ENCODE results near the gene TNS2.
"Not testable (repeated sequence)": the region's sequence is repeated elsewhere in the genome, so short reads cannot be mapped to it uniquely, and the experiment has no call there.

Gene TNS2, protein sequence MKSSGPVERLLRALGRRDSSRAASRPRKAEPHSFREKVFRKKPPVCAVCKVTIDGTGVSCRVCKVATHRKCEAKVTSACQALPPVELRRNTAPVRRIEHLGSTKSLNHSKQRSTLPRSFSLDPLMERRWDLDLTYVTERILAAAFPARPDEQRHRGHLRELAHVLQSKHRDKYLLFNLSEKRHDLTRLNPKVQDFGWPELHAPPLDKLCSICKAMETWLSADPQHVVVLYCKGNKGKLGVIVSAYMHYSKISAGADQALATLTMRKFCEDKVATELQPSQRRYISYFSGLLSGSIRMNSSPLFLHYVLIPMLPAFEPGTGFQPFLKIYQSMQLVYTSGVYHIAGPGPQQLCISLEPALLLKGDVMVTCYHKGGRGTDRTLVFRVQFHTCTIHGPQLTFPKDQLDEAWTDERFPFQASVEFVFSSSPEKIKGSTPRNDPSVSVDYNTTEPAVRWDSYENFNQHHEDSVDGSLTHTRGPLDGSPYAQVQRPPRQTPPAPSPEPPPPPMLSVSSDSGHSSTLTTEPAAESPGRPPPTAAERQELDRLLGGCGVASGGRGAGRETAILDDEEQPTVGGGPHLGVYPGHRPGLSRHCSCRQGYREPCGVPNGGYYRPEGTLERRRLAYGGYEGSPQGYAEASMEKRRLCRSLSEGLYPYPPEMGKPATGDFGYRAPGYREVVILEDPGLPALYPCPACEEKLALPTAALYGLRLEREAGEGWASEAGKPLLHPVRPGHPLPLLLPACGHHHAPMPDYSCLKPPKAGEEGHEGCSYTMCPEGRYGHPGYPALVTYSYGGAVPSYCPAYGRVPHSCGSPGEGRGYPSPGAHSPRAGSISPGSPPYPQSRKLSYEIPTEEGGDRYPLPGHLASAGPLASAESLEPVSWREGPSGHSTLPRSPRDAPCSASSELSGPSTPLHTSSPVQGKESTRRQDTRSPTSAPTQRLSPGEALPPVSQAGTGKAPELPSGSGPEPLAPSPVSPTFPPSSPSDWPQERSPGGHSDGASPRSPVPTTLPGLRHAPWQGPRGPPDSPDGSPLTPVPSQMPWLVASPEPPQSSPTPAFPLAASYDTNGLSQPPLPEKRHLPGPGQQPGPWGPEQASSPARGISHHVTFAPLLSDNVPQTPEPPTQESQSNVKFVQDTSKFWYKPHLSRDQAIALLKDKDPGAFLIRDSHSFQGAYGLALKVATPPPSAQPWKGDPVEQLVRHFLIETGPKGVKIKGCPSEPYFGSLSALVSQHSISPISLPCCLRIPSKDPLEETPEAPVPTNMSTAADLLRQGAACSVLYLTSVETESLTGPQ (N-terminal part only)

DNA sequence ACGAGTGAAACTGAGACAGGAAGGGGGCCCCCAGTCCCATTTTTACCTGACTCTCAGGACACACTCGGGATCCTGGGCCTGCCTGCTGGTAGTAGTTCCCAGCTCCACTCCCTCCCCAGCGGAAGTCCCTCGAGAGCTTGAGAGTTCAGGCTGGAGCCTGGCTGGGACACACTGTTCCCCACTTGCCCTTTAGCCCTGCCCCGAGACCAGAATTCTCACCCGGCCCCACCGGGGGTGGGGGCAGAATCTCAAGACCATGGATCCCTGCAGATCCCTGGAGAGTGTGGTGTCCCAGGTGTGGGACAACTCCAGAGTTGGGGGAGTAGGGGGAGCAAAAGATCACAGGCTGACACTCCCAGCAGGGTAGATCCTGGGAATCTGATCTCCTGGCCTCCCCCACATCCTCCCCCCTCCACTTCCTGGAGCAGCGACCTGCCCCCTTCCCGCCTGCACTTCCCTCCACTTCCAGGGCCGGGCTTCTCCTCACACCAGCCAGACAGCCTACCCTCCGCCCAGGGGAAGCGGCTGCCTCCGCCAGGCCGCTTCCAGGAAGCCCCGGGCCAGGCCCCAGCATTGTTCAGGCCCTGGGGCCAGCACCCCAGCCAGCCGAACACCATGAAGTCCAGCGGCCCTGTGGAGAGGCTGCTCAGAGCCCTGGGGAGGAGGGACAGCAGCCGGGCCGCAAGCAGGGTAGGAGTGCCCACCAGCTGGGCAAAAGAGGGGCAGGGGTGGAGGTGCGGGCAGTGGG, at the start of gene TNS2:
Gene TNS2 (plus strand): TSS at position 495 of the 748 bp plus-strand sequence. CDS start 121 bp downstream, at position 616.
- DNase-seq: no peak

DNA sequence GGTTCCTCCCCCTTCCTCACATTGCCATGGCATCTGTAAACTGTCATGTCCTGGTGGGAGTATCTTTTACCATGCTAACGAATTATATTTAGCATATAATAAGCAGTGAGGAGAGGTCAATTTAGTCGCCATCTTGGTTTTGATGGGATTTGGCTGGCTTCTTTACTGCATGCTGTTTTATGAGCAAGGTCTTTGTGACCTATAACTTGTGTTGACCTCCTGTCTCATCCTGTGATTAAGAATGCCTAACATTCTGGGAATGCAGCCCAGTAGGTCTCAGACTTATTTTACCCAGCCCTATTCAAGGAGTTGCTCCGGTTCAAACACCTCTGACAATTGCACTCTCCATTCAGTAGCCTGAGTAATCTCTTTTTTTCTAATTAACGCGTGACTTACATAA, 45.7 kb upstream of the TNS2 start:
- no peak for DNase-seq

DNA sequence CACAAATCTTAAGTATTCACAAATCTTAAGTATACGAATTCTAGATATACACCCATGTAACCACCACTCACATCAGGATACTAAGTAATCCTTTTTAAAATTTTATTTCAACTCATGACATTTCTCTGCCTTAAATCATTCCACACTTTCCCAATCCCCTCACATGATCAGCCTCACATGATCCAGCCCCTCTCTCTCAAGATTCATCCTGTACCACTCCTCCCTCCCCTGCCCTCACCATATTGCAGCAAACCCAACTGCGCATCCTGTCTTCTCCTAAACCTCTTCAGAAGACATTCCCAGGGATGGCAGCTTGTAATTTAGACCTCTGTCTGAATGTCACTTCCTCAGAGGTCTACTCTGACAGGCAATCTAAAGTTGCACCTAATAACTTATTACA, 45.3 kb upstream of the TNS2 start:
- DNase-seq: no peak

DNA sequence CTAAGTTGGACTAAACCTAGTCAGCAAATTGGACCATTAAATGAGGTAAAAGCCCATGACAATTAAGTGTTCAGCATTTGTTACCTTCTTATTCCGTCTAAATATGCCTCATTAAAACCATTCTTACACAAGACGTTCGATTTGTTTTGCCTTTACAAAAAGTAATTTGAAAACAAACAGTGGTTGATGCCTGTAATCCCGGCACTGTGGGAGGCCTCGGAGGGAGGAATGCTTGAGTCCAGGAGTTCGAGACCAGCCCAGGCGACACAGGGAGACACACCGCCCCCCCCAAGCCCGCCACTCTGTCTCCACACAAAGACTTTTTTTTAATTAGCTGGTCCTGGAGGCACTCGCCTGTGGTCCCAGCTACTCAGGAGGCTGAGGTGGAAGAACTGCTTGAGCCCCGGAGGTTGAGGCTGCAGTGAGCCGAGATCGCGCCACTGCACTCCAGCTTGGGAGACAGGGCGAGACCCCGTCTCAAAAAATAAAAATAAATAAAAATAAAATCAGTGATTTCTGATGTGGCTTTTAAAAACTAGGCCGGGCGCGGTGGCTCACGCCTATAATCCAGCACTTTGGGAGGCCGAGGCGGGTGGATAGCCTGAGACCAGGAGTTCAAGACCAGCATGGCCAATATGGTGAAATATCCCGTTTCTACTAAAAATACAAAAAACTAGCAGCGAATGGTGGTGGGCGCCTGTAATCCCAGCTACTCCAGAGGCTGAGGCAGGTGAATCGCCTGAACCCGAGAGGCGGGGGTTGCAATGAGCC, 44.5 kb upstream of the TNS2 start:
- DNase-seq: no peak

DNA sequence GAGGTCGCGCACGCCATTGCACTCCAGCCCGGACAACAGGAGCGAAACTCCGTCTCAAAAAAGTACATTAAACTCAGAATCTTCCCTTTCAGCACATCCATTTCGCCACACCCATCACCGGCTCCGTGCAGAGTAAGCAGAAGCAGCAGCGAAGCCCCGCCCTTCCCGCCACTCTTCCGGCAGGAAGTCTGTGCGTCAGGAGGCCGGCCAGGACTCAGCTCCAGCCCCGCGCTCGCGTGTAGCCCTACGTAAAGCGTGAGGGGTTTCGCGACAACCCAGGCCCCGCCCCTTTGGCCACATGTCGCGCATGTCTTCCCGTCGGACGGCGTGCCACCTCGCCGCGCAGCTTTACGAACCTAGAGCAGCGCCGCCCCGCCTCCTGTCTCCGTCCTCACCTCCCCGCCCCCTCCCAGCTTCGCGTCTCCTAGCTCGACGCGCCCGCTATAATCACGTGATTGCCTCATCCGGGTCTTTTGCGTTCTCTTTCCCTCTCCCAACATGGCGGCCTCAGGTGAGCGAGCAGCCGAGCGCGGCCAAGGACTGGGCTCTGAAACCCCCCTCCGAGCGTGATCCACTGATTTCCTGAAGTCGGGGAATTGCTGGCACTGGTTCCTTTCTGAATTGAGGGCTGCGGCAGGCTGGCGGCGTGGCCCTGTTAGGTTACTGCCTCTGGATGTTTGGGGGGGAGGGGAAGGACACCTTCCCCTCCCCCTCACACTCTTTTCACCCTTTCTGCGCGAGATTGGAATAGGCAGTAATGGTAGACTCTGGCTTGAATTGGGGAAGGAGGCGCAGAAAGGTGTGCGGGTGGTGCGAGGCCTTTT, 43.7 kb upstream of the TNS2 start, which contains the start of gene EIF4B:
Gene EIF4B (plus strand): TSS at position 471 of the 824 bp plus-strand sequence. CDS start 28 bp downstream, at position 499.
- peak; percentile 92 for DNase-seq

DNA sequence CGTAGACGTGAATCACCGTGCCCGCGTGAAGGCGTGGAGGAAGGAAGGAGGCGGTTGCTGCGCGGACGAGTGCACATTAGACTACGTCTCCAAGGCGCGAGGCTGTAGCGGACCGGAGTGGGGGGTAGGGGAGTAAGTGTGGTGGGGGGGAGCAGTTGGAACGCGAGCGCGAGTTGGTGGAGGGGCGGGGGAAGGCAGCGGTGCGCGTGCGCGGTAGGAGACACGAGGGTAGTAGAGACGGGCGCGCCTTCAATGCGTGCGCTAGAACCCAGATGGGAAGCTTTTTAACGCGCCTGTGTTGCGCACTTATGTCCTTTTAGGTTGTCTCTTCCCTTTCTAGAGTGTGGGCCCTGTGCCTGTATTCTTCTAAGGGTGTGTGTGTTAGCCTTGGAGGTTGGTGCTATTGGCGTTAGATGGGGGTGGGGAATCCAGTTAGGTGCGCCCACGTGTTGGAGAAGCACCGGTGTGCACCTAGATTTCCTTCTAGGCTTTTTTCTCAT, 43.0 kb upstream of the TNS2 start:
- DNase-seq: peak; percentile 21

DNA sequence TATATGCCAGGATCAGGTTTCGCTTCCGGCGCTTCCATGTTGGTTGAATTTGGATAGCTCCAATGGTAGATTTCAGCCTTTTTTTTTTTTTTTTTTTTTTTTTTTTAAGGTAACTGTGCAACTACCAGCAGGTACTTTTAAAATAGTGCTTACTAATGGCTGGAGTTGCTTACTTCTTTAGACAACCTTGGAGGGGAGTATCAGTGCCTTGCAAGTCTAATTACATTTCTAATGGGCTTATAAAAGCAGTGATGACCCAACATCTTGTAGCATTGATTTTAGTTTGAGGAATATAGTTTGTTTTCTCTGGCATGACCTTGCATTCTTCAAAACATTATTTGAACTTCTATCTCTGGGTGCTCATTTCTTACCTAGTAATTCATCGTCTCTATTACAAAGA, 42.5 kb upstream of the TNS2 start:
- DNase-seq: no peak

DNA sequence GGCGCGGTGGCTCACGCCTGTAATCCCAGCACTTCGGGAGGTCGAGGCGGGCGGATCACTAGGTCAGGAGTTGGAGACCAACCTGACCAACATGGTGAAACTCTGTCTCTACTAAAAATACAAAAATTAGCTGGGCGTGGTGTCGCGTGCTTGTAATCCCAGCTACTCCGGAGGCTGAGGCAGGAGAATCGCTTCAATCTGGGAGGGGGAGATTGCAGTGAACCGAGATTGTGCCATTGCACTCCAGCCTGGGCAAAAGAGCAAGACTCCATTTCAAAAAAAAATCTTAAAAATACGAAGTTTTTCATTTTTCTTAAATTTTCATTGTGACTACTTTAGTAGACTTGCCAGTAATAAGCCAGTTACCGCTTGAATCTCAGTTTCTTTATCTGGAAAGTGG, 41.1 kb upstream of the TNS2 start:
- not testable (repeated sequence) for DNase-seq

DNA sequence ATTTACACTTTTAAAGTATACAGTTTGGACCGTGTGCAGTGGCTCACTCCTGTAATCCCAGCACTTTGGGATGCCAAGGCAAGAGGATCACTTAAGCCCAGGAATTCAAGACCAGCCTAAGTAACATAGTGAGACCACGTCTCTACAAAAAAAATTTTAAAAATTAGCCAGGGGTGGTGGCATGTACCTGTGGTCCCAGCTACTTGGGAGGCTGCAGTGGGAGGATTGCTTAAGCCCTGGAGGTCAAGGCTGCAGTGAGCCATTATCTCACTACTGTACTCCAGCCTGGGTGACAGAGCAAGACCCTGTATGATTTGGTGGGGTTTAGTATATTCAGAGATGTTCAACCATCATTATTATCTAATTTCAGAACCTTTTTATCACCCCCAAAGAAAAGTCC, 38.9 kb upstream of the TNS2 start:
- no peak for DNase-seq

DNA sequence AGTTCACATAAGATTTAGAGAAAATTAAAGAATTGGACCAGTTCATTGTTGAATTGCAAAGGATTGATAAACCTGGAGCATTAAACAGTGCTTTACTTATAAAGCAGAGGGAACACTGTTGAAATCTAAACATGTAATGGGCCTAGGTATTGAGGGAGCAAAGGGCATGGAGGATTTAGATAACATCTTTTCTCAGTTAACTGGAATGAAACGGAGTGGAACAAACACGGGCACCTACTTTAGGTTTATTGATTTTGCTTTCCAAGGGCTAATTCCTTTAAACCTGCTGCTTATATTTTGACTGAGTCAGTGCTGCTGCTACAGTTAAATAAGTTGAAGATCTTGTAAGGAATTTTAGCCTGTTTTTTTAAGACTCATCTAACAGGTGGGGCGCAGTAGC, 38.0 kb upstream of the TNS2 start:
- DNase-seq: no peak

DNA sequence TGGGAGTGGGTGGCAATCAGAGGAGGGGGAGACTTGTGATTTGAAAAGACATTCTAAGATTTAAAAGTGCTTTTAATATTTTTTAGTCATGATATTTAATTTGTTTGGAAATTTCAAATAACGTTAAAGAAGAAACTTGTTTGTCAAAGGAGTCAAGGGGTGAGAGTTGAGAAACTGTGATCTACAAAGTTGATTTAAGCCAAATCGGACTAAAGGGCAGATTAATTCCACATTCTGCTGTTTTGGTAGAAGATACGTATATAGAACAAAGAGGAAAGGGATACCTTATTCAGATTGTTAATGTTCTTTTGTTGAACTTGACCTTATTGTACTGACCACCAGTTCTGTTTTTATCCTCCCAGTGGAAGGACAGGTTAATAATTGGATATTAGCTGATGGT, 36.9 kb upstream of the TNS2 start:
- no peak for DNase-seq

DNA sequence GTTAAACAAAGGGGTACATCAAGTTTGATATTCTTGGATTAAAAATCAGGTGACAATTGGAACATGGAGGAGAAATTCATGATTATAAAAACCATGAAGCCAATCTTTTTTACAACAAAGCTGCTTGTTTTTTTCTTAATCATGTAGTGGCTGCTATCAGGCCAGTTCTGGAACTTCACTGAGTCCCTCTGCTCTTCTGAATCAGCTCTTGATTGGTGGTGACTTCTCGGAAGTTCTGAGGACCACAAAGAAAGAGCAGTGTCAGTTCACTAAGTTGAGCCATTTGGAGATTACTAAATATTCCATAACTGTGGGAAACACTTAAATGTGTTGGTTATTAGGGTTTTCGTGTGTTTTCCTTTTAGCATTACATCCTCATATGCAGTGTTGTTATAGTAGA, 35.2 kb upstream of the TNS2 start:
- no peak for DNase-seq

DNA sequence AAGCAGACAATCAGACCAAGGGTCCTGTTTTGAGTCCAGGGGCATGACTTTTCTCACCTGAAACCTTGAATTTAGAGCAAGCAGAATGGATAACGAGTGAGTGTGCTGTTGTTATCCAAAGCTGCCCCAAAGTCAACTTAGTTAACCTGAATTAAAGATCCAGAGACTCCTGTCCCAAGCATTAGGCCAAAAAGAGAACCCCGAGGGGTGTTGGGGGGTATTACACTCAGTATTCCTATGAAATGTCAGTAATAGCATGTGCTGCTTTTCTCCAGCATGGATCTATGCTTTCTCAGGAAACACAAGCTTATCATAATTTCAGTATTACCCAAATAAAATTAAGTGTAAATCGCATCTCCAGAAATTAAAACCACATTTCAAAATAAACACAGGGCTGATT, 24.6 kb upstream of the TNS2 start:
- no peak for DNase-seq

DNA sequence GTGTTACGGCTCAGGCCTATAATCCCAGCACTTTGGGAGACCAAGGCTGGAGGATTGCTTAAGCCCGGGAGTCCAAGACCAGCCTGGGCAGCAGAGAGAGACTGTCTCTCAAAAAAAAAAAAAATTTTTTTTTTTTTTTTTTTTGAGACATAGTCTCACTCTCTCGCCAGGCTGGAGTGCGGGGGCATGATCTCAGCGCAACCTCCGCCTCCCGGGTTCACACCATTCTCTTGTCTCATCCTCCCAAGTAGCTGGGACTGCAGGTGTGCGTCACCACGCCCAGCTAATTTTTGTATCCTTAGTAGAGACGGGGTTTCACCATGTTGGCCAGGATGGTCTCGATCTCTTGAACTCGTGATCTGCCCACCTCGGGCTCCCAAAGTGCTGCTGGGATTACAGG, 22.9 kb upstream of the TNS2 start:
- DNase-seq: not testable (repeated sequence)

DNA sequence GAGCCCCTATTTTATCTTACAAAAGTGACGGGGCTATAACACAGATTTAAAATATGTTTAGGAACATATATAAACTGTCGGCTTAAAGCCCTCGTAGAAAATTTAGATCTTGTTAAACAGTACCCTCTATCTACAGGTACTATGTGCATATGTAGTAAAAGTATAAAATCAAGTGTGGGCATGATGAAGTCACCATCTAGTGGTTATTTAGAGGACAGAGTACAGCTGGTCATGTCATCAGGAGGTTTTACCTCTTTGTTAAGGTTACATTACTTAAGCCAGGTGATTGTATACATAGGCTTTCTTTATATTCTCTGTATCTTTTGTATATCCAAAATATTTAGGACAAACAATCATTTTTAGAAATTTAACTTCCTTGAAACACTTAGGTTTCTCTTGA, 18.2 kb upstream of the TNS2 start:
- no peak for DNase-seq

DNA sequence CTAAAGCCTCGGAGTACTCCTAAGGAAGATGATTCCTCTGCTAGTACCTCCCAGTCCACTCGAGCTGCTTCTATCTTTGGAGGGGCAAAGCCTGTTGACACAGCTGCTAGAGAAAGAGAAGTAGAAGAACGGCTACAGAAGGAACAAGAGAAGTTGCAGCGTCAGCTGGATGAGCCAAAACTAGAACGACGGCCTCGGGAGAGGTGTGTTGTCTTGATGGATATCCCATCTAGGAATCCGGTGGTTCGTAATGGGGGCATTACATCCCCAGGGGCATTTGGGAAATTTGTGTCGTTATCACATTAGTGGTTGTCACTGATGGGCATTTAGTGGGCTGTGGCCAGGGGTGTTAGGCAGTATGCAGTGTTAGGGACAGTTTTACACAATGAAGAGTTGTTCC, 16.0 kb upstream of the TNS2 start:
- not testable (repeated sequence) for DNase-seq

DNA sequence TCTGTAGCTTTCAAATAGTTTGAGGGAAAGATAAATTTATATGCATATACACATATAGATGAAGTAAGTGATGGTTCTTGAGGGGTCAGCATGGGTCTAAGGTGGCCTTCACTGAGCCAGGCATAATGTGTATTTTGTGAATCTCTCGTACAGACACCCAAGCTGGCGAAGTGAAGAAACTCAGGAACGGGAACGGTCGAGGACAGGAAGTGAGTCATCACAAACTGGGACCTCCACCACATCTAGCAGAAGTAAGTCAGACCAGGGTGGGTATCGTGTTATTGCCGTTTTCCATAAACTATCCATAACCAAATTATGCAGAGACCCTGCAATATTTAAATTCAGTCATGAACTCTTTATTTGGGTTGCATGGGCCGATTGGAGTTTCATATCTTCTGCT, 15.4 kb upstream of the TNS2 start:
- DNase-seq: no peak

DNA sequence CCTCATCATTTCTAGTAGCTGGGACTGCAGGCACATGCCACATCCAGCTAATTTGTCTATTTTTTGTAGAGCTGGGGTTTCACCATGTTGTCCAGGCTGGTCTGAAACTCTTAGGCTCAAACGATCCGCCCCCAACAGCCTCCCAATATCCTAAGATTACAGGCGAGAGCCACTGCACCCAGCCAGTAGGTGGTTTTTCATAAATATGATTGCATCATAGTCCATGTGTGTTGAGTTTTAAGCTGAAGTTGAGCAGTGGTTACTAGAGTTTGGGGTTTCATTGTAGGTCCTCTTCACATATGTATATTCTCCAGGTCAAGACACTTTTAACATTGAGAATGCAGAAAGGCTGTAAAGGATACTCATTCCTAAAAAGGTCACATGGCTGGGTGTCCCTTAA, 13.1 kb upstream of the TNS2 start:
- DNase-seq: no peak

DNA sequence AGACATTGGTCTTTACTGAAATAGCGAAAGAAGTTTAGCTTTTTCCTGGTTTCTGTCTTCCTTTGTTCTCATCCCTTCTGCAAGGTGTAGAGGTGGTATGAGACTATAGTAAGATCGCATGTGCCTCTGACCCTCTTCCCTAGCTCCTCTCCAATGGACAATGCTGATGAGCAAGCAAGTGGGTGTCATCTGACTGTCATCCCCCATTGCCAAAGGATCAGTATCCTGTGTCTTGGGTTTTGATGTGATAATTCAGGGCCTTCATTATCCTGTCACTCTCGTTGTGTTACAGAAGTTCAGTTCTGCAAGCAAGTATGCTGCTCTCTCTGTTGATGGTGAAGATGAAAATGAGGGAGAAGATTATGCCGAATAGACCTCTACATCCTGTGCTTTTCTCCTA, 10.0 kb upstream of the TNS2 start:
- DNase-seq: no peak

Measured in DMS79 (cell line).